Measurements from ENCODE around the gene RAP1A. TPM values are rescaled to one million over a fixed set of nuclear protein-coding genes. Genes with fewer than 3 reads are reported as not detected.
A peak's percentile ranks its signal among the peaks of the same experiment; 100 is the strongest.
"Not testable (repeated sequence)": the region's sequence is repeated elsewhere in the genome, so short reads cannot be mapped to it uniquely, and the experiment has no call there.

The RAP1A gene
- polyA plus RNA-seq, 1 donor: 95.2 TPM

DNA sequence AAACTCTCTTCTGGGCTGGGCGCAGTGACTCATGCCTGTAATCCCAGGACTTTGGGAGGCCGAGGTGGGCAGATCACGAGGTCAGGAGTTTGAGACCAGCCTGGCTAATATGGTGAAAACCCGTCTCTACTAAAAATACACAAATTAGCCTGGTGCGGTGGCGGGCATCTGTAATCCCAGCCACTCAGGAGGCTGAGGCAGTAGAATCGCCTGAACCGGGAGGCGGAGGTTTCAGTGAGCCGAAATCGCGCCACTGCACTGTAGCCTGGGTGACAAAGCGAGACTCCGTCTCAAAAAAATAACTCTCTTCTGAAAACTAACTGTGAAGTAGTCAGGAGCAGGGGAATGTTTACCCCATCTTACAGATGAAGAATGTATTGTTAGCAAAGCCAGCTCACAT, 122.7 kb downstream of the RAP1A start:
- Histone ChIP-seq H3K27me3 (ENCODE audit: control insufficient read depth, insufficient read depth, low read length) (peaks cover 44% of the 10 kb centered on the region), H3K4me1 (ENCODE audit: control insufficient read depth, insufficient read depth, low read length) (peaks cover 23% of the 10 kb centered on the region)
- not testable (repeated sequence) for H3K4me3 ChIP-seq (ENCODE audit: low read length); H3K27ac ChIP-seq (ENCODE audit: low read length); H3K36me3 ChIP-seq (ENCODE audit: control insufficient read depth, insufficient read depth, low read length); DNase-seq; H3K9me3 ChIP-seq (ENCODE audit: control insufficient read depth, low read depth, low read length)
- no CpG with 5 or more reads among the region's 14 CpGs for WGBS (ENCODE audit: insufficient coverage, low lambda C conversion rate)

DNA sequence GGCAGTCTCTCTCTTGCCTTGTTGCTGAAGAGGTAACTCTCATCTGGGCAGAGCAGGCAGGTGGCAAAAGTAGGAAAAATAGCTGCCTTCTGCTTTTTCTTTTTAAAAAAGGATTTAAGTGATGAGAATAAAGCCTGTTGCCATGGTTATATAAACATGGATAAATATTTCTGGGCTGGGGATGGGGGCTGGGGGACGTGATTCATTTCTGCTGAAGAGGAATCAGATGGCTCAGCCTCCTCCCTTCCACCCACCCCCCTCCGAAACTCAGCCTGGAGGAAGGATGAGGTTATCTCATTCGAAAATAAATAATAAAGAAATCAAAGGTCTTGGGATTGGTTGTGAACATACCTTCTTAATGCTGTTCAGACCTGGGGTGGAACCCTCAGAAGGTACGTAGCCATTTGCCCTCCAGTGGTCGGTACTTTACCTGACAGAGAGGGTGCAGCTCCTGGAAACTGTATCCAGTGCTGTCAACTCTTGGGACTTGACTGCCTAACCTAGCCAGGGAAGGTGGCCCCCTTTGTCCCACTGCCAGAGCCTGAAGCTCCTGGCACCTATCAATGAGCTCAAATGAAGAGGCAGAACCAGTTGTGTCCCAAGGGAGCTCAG, 123.5 kb downstream of the RAP1A start:
- Histone ChIP-seq H3K27ac (ENCODE audit: low read length) (no peak overlapping the region), H3K4me3 (ENCODE audit: low read length) (no peak overlapping the region), H3K36me3 (ENCODE audit: control insufficient read depth, insufficient read depth, low read length) (no peaks in the 10 kb centered on the region), H3K9me3 (ENCODE audit: control insufficient read depth, low read depth, low read length) (peaks cover 6% of the 10 kb centered on the region), H3K4me1 (ENCODE audit: control insufficient read depth, insufficient read depth, low read length) (peaks cover 15% of the 10 kb centered on the region), H3K27me3 (ENCODE audit: control insufficient read depth, insufficient read depth, low read length) (peaks cover 44% of the 10 kb centered on the region)
- WGBS (ENCODE audit: insufficient coverage, low lambda C conversion rate): no CpG with 5 or more reads among the region's 5 CpGs
- no peak for DNase-seq

DNA sequence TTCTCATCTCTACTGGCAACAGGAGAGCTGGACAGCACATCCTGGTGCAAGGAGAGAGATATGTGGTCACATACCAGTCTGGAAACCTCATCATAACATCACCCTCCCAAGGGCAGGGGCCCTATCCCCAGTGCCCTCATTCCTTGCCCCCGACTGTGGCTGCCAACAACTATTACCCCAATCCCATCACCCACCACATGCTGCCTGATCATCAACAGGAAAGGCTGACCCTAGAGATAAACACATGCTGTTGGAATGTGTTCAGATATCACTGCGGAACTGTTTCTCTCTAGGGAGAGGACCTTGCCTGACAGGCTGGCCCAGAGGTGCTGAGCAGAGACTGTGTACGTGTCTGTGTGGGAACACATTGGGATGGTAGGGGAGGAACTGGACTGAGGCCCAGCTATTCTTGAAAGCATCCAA, 124.1 kb downstream of the RAP1A start:
- no peak overlapping the region for H3K27ac ChIP-seq (ENCODE audit: low read length)
- H3K4me3 ChIP-seq (ENCODE audit: low read length): no peak overlapping the region
- H3K36me3 ChIP-seq (ENCODE audit: control insufficient read depth, insufficient read depth, low read length): no peaks in the 10 kb centered on the region
- no peak for DNase-seq
- H3K27me3 ChIP-seq (ENCODE audit: control insufficient read depth, insufficient read depth, low read length): peaks cover 44% of the 10 kb centered on the region
- H3K9me3 ChIP-seq (ENCODE audit: control insufficient read depth, low read depth, low read length): peaks cover 6% of the 10 kb centered on the region
- peaks cover 11% of the 10 kb centered on the region for H3K4me1 ChIP-seq (ENCODE audit: control insufficient read depth, insufficient read depth, low read length)
- WGBS (ENCODE audit: insufficient coverage, low lambda C conversion rate): no CpG with 5 or more reads among the region's 3 CpGs

DNA sequence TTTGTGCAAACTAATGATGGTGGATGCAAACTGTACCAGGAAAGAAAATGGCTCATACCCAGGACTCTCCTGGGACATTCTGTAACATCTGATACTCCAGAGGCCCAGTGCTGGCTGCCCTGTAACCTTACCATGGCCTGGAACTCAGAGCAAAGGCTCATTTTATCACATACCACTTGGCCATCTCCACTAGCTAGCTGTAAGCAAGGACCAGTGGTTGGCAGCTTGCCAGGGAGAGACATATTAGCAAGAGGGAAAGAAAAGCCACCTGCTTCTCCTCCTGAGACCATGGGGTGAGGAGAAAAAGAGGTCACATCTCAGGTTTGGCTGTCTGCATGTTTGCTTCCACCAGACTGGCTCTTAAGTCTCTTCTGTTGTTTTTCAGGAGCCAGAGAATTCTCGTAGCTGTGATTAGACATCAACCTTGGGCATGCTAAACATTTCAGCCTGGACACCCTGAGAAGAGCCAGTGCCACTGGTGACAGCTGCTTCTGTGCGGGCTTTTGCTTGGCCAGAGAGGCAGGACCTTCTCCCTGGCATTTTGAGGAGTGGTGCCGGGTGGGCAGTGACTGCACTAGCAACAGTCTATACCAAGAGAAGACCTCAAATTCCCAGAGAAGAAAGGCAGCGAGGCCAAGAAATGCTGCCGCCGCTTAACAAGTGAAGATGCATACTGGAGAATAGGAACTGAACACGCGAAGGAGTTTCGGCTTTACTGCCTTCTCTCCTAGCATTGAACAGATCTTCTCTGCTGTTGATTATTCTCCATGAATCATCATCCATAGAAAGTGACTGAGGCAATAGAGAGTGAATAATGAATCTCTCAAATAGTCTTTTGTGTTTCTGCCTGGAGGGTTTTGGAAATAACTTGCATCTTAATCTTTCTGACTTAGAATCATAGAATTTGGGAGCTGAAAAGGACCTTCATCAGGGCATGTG, 126.4 kb downstream of the RAP1A start:
- H3K4me3 ChIP-seq (ENCODE audit: low read length): no peak overlapping the region
- no peak overlapping the region for H3K27ac ChIP-seq (ENCODE audit: low read length)
- H3K36me3 ChIP-seq (ENCODE audit: control insufficient read depth, insufficient read depth, low read length): no peaks in the 10 kb centered on the region
- peaks cover 31% of the 10 kb centered on the region for H3K27me3 ChIP-seq (ENCODE audit: control insufficient read depth, insufficient read depth, low read length)
- DNase-seq: no peak
- WGBS (ENCODE audit: insufficient coverage, low lambda C conversion rate): no CpG with 5 or more reads among the region's 9 CpGs
- no peaks in the 10 kb centered on the region for H3K9me3 ChIP-seq (ENCODE audit: control insufficient read depth, low read depth, low read length)
- no peaks in the 10 kb centered on the region for H3K4me1 ChIP-seq (ENCODE audit: control insufficient read depth, insufficient read depth, low read length)

DNA sequence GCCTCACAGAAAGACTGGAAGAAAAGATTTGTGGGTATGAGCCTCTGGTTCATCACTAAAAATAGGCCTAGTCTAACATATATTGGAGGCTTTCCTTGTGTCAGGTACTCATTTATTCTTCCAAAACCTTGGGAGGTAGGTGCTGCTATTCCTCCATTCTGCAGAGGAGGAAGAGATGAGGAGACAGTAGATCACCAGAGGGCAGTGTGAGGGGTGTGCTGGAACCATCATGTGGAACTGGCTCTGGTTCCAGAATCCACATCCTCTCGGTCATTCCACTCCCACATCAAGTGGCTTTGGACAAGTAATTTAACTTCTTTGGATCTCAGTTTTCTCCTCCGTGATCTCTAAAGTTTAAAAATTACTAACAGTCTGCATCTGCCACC, 127.0 kb downstream of the RAP1A start:
- no CpG with 5 or more reads among the region's 2 CpGs for WGBS (ENCODE audit: insufficient coverage, low lambda C conversion rate)
- Histone ChIP-seq H3K27me3 (ENCODE audit: control insufficient read depth, insufficient read depth, low read length) (peaks cover 25% of the 10 kb centered on the region), H3K27ac (ENCODE audit: low read length) (no peak overlapping the region), H3K4me3 (ENCODE audit: low read length) (no peak overlapping the region), H3K4me1 (ENCODE audit: control insufficient read depth, insufficient read depth, low read length) (no peaks in the 10 kb centered on the region), H3K36me3 (ENCODE audit: control insufficient read depth, insufficient read depth, low read length) (no peaks in the 10 kb centered on the region), H3K9me3 (ENCODE audit: control insufficient read depth, low read depth, low read length) (no peaks in the 10 kb centered on the region)
- DNase-seq: no peak

DNA sequence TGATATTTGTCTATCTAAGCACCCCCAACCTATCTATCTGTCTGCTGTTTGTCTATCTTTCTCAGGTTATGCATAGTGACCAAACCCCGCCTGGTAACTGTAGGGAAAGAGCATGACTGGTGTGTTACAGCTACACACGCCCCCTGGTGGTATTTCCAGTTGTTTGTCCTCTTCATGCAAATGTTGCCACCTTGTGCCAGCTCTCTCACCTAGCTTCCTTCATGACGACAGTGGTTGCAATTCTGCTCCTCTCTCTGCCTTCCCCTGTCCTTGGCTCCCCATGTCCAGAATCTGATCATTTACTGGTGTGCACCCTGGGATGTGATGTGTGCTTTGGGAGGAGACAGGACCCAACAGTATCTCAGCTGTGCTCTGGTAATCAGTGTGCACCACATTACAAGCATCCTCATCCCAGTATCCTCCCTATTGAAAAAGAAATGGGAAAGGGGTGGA, 127.7 kb downstream of the RAP1A start:
- peak; percentile 45 to 67 for DNase-seq
- Histone ChIP-seq H3K27me3 (ENCODE audit: control insufficient read depth, insufficient read depth, low read length) (peaks cover 18% of the 10 kb centered on the region), H3K36me3 (ENCODE audit: control insufficient read depth, insufficient read depth, low read length) (no peaks in the 10 kb centered on the region), H3K27ac (ENCODE audit: low read length) (no peak overlapping the region), H3K4me1 (ENCODE audit: control insufficient read depth, insufficient read depth, low read length) (no peaks in the 10 kb centered on the region), H3K4me3 (ENCODE audit: low read length) (no peak overlapping the region), H3K9me3 (ENCODE audit: control insufficient read depth, low read depth, low read length) (no peaks in the 10 kb centered on the region)
- WGBS (ENCODE audit: insufficient coverage, low lambda C conversion rate): no CpG with 5 or more reads among the region's 3 CpGs

DNA sequence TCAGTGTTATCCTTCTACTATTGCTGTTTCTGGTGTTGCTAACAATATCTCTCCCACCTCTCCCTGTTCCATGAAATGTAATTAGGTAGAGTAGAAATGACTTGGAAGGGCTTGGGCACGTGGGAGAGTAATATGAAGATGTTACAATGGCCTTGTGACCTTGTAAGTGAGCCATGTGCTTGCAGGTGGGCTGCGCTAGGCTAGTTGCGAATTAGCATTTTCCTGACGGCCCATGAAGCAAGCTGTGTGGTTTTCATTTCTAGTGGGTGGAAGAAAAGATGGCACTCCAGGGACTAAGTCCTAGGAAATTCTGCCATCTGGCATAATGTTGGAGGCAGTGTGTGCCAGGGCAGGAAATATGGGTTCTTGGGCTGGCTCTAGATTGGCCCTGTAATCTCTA, 128.4 kb downstream of the RAP1A start:
- Histone ChIP-seq H3K27ac (ENCODE audit: low read length) (no peak overlapping the region), H3K4me3 (ENCODE audit: low read length) (no peak overlapping the region), H3K4me1 (ENCODE audit: control insufficient read depth, insufficient read depth, low read length) (no peaks in the 10 kb centered on the region), H3K36me3 (ENCODE audit: control insufficient read depth, insufficient read depth, low read length) (no peaks in the 10 kb centered on the region), H3K27me3 (ENCODE audit: control insufficient read depth, insufficient read depth, low read length) (peaks cover 12% of the 10 kb centered on the region), H3K9me3 (ENCODE audit: control insufficient read depth, low read depth, low read length) (no peaks in the 10 kb centered on the region)
- WGBS (ENCODE audit: insufficient coverage, low lambda C conversion rate): no CpG with 5 or more reads among the region's 4 CpGs
- no peak for DNase-seq

DNA sequence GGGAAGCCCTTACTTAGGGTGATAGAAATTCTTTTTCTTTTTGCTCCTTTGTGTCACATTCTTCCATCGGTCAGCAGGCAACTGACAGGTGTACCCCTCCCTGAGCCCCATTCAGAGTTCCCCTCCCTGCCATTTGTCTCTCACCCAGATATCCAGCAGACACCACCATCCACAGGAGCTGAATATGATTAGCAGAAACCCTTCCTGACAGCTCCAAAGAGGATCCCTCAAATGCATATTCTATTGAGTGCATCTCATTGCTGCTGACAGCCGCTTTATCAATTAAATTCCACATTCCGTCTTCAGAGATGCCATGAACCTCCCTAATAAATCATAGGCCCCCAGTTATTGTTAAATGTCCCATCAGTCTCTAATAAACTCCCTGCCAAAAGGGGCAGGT, 130.0 kb downstream of the RAP1A start:
- WGBS (ENCODE audit: insufficient coverage, low lambda C conversion rate): 83% methylated on average over 1 of the region's 3 CpGs
- H3K4me3 ChIP-seq (ENCODE audit: low read length): no peak overlapping the region
- H3K27me3 ChIP-seq (ENCODE audit: control insufficient read depth, insufficient read depth, low read length): no peaks in the 10 kb centered on the region
- H3K27ac ChIP-seq (ENCODE audit: low read length): no peak overlapping the region
- no peak for DNase-seq
- H3K36me3 ChIP-seq (ENCODE audit: control insufficient read depth, insufficient read depth, low read length): no peaks in the 10 kb centered on the region
- H3K9me3 ChIP-seq (ENCODE audit: control insufficient read depth, low read depth, low read length): no peaks in the 10 kb centered on the region
- H3K4me1 ChIP-seq (ENCODE audit: control insufficient read depth, insufficient read depth, low read length): peaks cover 3% of the 10 kb centered on the region

DNA sequence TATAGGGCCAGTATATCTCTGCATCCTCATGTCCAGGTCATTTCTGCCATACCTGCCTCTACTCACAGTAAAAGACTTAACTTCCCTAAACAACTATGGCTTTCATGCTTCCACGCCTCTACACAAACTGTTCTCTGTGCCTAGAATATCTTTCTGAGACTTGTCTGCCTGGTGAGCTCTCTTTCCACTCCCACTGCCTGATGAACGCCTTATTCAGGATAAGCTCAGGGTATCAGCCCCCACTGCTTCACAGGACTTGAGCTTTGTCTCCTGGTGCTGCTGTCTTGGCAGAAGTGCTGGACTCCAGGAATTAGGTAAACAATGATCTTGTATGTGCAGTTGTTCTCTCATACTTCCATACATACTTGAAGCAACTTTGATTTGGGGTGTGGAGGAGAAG, 131.3 kb downstream of the RAP1A start:
- no peak overlapping the region for H3K27ac ChIP-seq (ENCODE audit: low read length)
- H3K36me3 ChIP-seq (ENCODE audit: control insufficient read depth, insufficient read depth, low read length): no peaks in the 10 kb centered on the region
- H3K4me1 ChIP-seq (ENCODE audit: control insufficient read depth, insufficient read depth, low read length): peaks cover 5% of the 10 kb centered on the region
- no peak for DNase-seq
- H3K9me3 ChIP-seq (ENCODE audit: control insufficient read depth, low read depth, low read length): no peaks in the 10 kb centered on the region
- H3K27me3 ChIP-seq (ENCODE audit: control insufficient read depth, insufficient read depth, low read length): no peaks in the 10 kb centered on the region
- WGBS (ENCODE audit: insufficient coverage, low lambda C conversion rate): no CpG with 5 or more reads among the region's 2 CpGs
- H3K4me3 ChIP-seq (ENCODE audit: low read length): no peak overlapping the region

DNA sequence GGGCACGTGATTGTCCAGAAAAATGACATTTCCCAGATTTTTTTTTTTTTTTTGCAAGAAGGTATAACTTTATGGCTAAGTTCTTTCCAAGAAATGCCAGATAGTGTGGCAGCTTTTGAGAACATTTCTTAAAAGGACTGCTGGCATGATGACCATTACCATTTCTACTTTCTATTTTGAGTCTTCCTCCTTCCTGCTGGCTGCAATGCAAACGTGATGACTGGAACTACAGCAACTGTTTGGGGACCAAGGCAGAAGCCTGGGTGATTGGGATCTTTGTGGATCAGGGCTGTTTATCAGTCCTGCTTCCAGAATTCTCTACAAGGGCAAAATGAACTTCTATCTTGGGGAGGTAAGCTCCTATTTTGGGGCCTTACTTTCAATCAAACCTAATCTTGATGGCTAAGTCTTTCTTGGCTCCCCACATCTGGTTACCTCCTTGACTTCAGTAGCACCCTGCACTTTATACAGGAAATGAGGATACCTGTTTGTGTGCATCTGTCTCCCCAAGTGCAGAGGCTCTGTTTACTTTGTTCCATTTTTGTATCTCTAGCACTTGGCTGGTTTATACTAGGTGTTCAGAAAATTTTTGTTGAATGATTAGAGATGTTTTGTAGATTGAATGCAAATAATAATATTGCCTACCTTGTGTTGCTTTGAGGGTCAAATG, 132.5 kb downstream of the RAP1A start:
- Histone ChIP-seq H3K9me3 (ENCODE audit: control insufficient read depth, low read depth, low read length) (no peaks in the 10 kb centered on the region), H3K4me3 (ENCODE audit: low read length) (no peak overlapping the region), H3K27me3 (ENCODE audit: control insufficient read depth, insufficient read depth, low read length) (no peaks in the 10 kb centered on the region), H3K36me3 (ENCODE audit: control insufficient read depth, insufficient read depth, low read length) (no peaks in the 10 kb centered on the region), H3K4me1 (ENCODE audit: control insufficient read depth, insufficient read depth, low read length) (peaks cover 5% of the 10 kb centered on the region), H3K27ac (ENCODE audit: low read length) (no peak overlapping the region)
- WGBS (ENCODE audit: insufficient coverage, low lambda C conversion rate): no CpG with 5 or more reads among the region's 2 CpGs
- no peak for DNase-seq
